ENCODE measurements around the gene PROB1. TPM values are rescaled to one million over a fixed set of nuclear protein-coding genes. Genes with fewer than 3 reads are reported as not detected.

Gene PROB1
- total and polyA plus RNA-seq, 2 of the 8 experiments (the other 6 are each of a cell fraction or from before 2014, with no cell fraction given): 0.89 to 3.1 TPM

DNA sequence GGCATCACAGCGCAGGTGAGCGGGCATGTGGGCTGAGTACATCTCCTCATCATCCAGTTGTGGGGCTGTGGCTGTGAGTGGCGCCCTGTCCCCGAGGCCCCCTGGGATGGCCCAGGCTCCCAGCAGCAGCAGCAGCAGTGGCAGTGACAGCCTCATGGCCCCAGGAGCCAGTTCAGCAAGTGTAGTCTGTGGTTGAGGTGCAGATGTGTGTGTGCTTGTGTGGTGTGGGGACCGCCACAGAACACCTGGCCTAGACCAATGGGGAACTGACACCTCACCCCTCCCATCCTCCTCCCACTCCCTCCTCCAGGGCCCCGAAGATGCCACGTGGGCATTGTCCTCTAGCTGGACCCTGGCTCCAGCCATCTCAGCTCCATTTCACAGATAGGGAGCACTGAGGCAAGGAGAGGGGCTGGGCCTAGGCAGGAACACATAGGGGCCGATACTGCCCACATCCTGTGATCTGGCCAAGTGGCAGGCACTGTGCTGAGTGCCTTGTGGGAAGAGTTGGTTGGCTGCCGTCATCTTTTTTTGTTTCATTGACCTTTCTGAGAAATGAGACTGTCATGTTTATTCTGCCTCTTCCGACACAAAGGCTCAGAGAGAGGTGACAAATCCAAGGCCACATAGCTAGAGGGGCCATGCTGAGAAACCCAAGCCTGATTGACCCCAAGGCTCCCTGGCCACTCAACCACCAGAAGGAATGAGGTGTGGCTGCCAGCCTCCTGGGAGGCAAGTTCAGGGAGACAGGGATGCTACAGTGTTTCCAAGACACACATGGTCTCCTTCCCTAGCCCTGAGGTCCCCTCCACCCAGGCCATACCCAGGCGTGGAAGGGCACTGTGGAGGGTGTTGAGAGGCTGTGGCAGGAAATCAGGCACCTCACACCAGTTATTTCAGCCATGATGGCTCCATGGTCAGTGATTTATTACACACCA lies 4.9 kb downstream of the PROB1 start, which contains the start of gene MZB1:
Gene MZB1, minus strand, starts transcription at position 213 of the 938 bp plus-strand sequence. Its CDS starts 57 bp downstream, at position 156.
- no peak for FAIRE-seq
- Histone ChIP-seq H4K91ac (replicated peaks; ENCODE audit: insufficient read length, low read length) (peak within 1 kb of the TSS; percentile 73), H3K27me3 (replicated peaks in 1 of 4; ENCODE audit: control insufficient read depth in 3 of 4, extremely low read depth in 1 of 4, insufficient read depth in 3 of 4, low read length in 3 of 4) (peaks cover 14 to 26% (median 22%) of the 10 kb centered on the region in 4 experiments; a peak in 6 of 7 replicates), H3K9me3 (ENCODE audit: insufficient read depth in 2 of 2, low read depth in 1 of 2, low read length in 1 of 2) (no peaks in the 10 kb centered on the region), H2BK15ac (ENCODE audit: low read length) (peak within 1 kb of the TSS; percentile 46; the same call in 1 of the 2 replicates), H3K14ac (ENCODE audit: insufficient read length) (no peak within 1 kb of the TSS), H3K23ac (ENCODE audit: insufficient read length) (no peak within 1 kb of the TSS), H3K9ac (replicated peaks in 1 of 4; ENCODE audit: extremely low read depth in 1 of 4, low read depth in 3 of 4, low read length in 3 of 4) (no peak within 1 kb of the TSS), H2BK5ac (ENCODE audit: low read depth, low read length) (no peak within 1 kb of the TSS; the same call in 1 of the 2 replicates), H3K56ac (replicated peaks; ENCODE audit: insufficient read length, low read depth, low read length) (no peak within 1 kb of the TSS), H2AFZ (ENCODE audit: low read length) (no peak within 1 kb of the TSS), H3K4me1 (replicated peaks in 1 of 4; ENCODE audit: control insufficient read depth in 3 of 4, insufficient read depth in 4 of 4, low read length in 3 of 4) (peaks cover 3 to 34% (median 19%) of the 10 kb centered on the region in 4 experiments), H2BK120ac (replicated peaks; ENCODE audit: low read depth, low read length) (no peak within 1 kb of the TSS), H3K4me3 (ENCODE audit: extremely low read depth in 1 of 4, insufficient read depth in 2 of 4, low read depth in 3 of 4, low read length in 4 of 4) (no peak within 1 kb of the TSS), H3K4me2 (ENCODE audit: insufficient read depth in 1 of 2, low read depth in 2 of 2, low read length in 2 of 2) (peak within 1 kb of the TSS in 1 of 2 experiments; percentile 48; a peak in 1 of 4 replicates), H3K79me1 (ENCODE audit: low read depth, low read length) (no peaks in the 10 kb centered on the region; the same call in 1 of the 2 replicates), H3K23me2 (ENCODE audit: low read depth, low read length) (peaks cover 25% of the 10 kb centered on the region; the same call in 1 of the 2 replicates), H2BK12ac (ENCODE audit: low read depth, low read length) (peak within 1 kb of the TSS; percentile 71; the same call in 1 of the 2 replicates), H3K4ac (replicated peaks; ENCODE audit: insufficient read length, low read depth, low read length) (peak within 1 kb of the TSS; percentile 89), H3K18ac (ENCODE audit: extremely low read depth, low read length) (0 out of 2 replicates have a peak within 1 kb of the TSS, but pooled peaks have one; percentile 0), H3K36me3 (ENCODE audit: control insufficient read depth in 2 of 4, insufficient read depth in 4 of 4, low read length in 3 of 4) (no peaks in the 10 kb centered on the region), H3K79me2 (ENCODE audit: control insufficient read depth in 1 of 2, insufficient read depth in 2 of 2, low read length in 2 of 2) (no peaks in the 10 kb centered on the region), H4K8ac (ENCODE audit: extremely low read depth, insufficient read depth, low read length) (peak within 1 kb of the TSS; percentile 31; the same call in 1 of the 2 replicates), H4K20me1 (replicated peaks in 1 of 2; ENCODE audit: control insufficient read depth in 1 of 2, insufficient read depth in 2 of 2, low read length in 2 of 2) (no peaks in the 10 kb centered on the region), H2BK20ac (ENCODE audit: low read length) (peak within 1 kb of the TSS; percentile 87), H3K27ac (ENCODE audit: low read depth, low read length) (no peak within 1 kb of the TSS), H4K5ac (ENCODE audit: insufficient read length, low read depth, low read length) (no peak within 1 kb of the TSS), H2AK5ac (ENCODE audit: low read depth, low read length) (peak within 1 kb of the TSS; percentile 17; the same call in 1 of the 2 replicates)
- 95% methylated on average over 11 of the region's 11 CpGs; no CpG with 5 or more reads in 1 of the 2 experiments for WGBS, 2 experiments (ENCODE audit: extremely low coverage in 1 of 2, insufficient coverage in 1 of 2, insufficient read length in 1 of 2, insufficient replicate concordance in 2 of 2, low coverage in 1 of 2, low lambda C conversion rate in 2 of 2, missing lambda C conversion rate in 1 of 2)
- no peak for TF ChIP-seq RNF2 (IDR thresholded peaks at IDR 0.05; ENCODE audit: borderline replicate concordance, low read depth, low read length, missing control alignments, poor library complexity, severe bottlenecking)
- DNase-seq (ENCODE audit: low read depth in 1 of 2, low spot score in 2 of 2): no peak
- ChIA-PET POLR2A (ENCODE audit: partially characterized antibody) (interaction anchor here (0.8 to 3.9 kb wide), 10 partner anchors 12 to 114 kb away, joined by 3 to 25 read pairs (median 4); partner anchors contain the start of genes MATR3 and SPATA24), CTCF (ENCODE audit: partially characterized antibody) (interaction anchor here (0.6 to 2.2 kb wide), 4 partner anchors 9 to 74 kb away, joined by 3 to 8 read pairs (median 5); partner anchors contain the start of gene PAIP2)
